NCI-H345 (cell line): ENCODE data around the gene NEURL2.

Experiments used
- DNase-seq: peaks from one replicate; lab custom pipeline; 2025; lab: John Stamatoyannopoulos, UW

The NEURL2 gene

GRCh38 chr20:45841407-45842129 lies 49.4 kb downstream of the NEURL2 start:
- DNase-seq, result no peak

- no peak for DNase-seq
Observed at GRCh38 chr20:45840700-45841198, 50.3 kb downstream of the NEURL2 start.
